Skeletal muscle satellite cell (primary cell): ENCODE results near the gene CEACAM20.
"Not testable (repeated sequence)": the region's sequence is repeated elsewhere in the genome, so short reads cannot be mapped to it uniquely, and the experiment has no call there.

Experiments
- H3K27me3 ChIP-seq: 2 replicates; pipeline ENCODE4 v1.7.0; 2013; ENCODE audit warnings: low read length; ENCODE audit not compliant: control insufficient read depth, insufficient read depth
- H3K36me3 ChIP-seq: 2 replicates; pipeline ENCODE4 v1.7.0; 2013; ENCODE audit warnings: mild to moderate bottlenecking, control low read depth, low read length; ENCODE audit not compliant: insufficient read depth
- H3K4me1 ChIP-seq: 2 replicates; pipeline ENCODE4 v1.7.0; 2013; ENCODE audit warnings: low read length; ENCODE audit not compliant: control insufficient read depth, insufficient read depth
- H3K4me2 ChIP-seq: 2 replicates; pipeline ENCODE4 v1.7.0; 2013; ENCODE audit warnings: mild to moderate bottlenecking, low read length
- H3K4me3 ChIP-seq: 2 replicates; pipeline ENCODE4 v1.7.0; 2013; ENCODE audit warnings: low read length
- H3K9ac ChIP-seq: 2 replicates; pipeline ENCODE4 v1.7.0; 2013; ENCODE audit warnings: mild to moderate bottlenecking, low read depth, low read length, moderate library complexity
- H3K9me3 ChIP-seq: replicated peaks from 2 replicates; pipeline ENCODE4 v1.7.0; 2013; ENCODE audit warnings: mild to moderate bottlenecking, control low read depth, low read length

CEACAM20 gene

DNA sequence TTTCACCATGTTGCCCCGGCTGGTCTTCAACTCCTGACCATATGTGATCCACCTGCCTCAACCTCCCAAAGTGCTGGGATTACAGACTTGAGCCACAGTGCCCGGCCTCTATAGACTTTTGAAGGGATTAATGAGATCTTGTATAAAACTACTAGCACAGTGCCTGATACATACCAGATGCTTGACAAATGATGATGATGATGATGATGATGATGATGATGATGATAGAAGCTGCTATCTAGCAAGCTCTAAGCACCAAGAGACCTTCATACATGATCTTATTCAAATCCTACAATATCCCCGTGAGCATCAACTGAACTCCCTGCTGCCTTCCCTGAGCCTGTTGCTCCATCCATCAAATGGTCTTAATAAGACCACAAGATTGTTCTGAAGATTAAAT lies 14.4 kb downstream of the CEACAM20 start:
- H3K4me1 ChIP-seq = no peaks in the 10 kb centered on the region
- no peaks in the 10 kb centered on the region for H3K36me3 ChIP-seq
- no peaks in the 10 kb centered on the region for H3K9me3 ChIP-seq
- peaks cover 5% of the 10 kb centered on the region for H3K27me3 ChIP-seq
- H3K4me3 ChIP-seq = no peak overlapping the region
- no peak overlapping the region for H3K9ac ChIP-seq
- no peak overlapping the region for H3K4me2 ChIP-seq

GRCh38 chr19:44512326-44513298 lies 16.9 kb downstream of the CEACAM20 start:
- Histone ChIP-seq H3K9ac (no peak overlapping the region), H3K9me3 (no peaks in the 10 kb centered on the region), H3K27me3 (peaks cover under 1% of the 10 kb centered on the region), H3K4me3 (no peak overlapping the region), H3K4me1 (no peaks in the 10 kb centered on the region), H3K36me3 (no peaks in the 10 kb centered on the region), H3K4me2 (no peak overlapping the region)

DNA sequence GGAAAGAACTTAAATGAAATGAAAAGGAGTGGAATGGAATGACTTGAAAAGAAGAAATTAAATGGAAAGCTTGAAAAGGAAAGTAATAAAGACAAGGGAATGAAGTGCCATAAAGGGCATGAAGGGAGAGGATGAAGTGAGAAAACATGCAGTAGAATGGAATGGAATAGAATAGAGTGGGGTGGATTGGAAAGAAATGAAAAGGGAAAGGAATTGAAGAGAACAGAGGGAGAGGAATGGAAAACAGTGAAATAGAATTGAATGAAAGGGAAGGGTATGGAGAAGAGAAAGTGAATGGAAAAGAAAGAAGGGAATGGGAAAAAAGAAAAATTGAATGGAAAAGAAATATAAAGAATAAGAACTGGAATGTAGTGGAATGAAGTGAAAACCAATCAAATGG lies 20.0 kb downstream of the CEACAM20 start:
- no peak overlapping the region for H3K4me3 ChIP-seq
- no peaks in the 10 kb centered on the region for H3K9me3 ChIP-seq
- no peaks in the 10 kb centered on the region for H3K36me3 ChIP-seq
- peaks cover 19% of the 10 kb centered on the region for H3K27me3 ChIP-seq
- H3K4me2 ChIP-seq = no peak overlapping the region
- no peak overlapping the region for H3K9ac ChIP-seq
- no peaks in the 10 kb centered on the region for H3K4me1 ChIP-seq

DNA sequence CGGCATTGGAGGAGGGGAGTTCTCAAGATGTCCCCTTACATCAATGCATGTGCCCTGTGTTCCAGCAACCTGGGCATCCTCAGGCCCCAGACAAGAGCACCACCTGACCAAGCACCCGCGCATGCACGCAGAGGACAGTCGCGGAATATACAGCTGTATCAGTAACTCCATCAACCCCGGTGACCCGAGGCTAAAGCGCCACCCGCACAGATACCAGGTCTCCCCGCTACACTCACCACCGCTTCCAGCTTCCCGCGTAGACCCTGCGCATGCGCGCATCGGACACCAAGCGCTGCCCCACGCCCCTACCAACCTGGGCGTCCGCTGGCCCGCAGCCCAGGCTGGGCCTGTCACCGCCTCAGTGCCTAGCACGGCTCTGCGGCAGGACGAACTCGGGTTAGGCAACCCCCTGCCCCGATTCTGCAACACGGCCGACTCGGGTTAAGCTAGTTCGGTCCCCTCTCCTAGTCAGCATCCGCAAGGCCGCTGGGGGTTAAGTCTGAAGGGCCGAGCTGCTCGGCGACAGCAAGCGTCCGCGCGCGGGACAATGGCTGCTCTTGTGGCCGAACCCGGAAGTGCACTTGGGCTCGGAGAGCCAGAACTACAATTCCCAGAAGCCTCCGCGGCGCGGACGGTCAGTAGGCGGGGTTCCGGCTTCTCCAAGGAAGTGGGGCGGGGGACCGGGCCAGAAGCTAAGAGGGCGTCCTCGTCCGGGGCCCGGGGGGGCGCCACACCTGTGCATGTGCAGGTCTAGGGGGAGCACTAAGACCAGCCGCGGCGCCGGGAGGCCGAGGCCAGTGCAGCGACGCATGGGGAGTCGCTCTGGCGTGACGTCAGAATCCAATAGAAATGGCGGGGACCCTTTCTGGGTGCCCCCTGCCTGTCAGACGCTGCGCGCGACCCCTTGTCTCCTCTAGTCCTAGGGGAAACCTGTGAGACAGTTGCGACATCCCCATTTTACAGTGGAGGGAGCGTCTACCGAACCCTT lies 29.2 kb downstream of the CEACAM20 start, which contains the start of gene ZNF180:
ZNF180 (minus strand) TSS at position 561 of the 988 bp plus-strand sequence. CDS start 3,188 bp downstream, outside the sequence.
- Histone ChIP-seq H3K27me3 (peaks cover 4% of the 10 kb centered on the region), H3K4me2 (peak within 1 kb of the TSS; percentile 91), H3K36me3 (peaks cover 20% of the 10 kb centered on the region), H3K4me3 (peak within 1 kb of the TSS; percentile 86), H3K9ac (peak within 1 kb of the TSS; percentile 85), H3K9me3 (peaks cover 4% of the 10 kb centered on the region), H3K4me1 (peaks cover 9% of the 10 kb centered on the region)

DNA sequence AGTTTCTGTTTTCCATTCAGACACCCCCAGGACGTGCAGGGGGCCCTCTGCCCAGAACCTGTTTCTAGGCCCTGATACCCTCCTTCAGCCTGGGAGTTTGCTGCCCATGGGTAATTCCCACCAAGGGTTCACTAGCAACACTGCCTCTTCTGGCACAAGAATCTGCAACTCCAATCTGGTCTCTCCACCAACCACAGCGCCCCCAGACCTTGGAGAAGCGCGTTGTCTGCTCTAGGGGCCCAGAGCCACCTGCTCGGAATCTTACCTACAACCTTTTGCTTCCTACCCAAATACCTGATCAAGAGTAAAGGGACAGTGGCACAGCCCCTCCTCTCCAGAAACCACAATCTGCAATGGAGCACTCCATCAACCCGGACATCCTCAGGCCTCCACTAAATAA lies 29.9 kb downstream of the CEACAM20 start:
- H3K27me3 ChIP-seq = peaks cover 3% of the 10 kb centered on the region
- H3K36me3 ChIP-seq = peaks cover 26% of the 10 kb centered on the region
- H3K9me3 ChIP-seq = peaks cover 4% of the 10 kb centered on the region
- peak overlapping the region; percentile 91 for H3K4me2 ChIP-seq
- H3K9ac ChIP-seq = peak overlapping the region; percentile 85
- peak overlapping the region; percentile 86 for H3K4me3 ChIP-seq
- peaks cover 9% of the 10 kb centered on the region for H3K4me1 ChIP-seq

DNA sequence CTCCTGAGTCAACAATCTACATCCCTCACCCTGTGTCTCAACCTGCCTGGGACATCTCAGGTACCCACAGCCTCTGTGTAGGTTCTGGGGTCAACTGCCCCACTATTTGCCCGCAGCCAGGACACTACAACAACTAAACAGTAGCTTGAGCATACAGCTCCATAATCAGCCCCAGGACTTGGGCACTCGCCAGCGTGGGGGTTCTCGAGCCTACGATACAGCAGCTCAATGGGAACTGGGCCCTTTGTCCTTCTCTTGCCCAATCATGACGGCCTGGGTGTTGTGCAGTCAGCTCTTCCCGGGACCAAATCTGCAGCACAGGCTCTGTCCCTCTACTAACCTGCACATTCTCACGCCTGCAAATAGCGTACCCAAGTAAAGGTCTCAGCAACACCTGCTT lies 30.5 kb downstream of the CEACAM20 start:
- no peak overlapping the region for H3K9ac ChIP-seq
- peaks cover 4% of the 10 kb centered on the region for H3K9me3 ChIP-seq
- peak overlapping the region; percentile 91 for H3K4me2 ChIP-seq
- peaks cover 1% of the 10 kb centered on the region for H3K27me3 ChIP-seq
- peaks cover 31% of the 10 kb centered on the region for H3K36me3 ChIP-seq
- peak overlapping the region; percentile 86 for H3K4me3 ChIP-seq
- H3K4me1 ChIP-seq = peaks cover 9% of the 10 kb centered on the region

DNA sequence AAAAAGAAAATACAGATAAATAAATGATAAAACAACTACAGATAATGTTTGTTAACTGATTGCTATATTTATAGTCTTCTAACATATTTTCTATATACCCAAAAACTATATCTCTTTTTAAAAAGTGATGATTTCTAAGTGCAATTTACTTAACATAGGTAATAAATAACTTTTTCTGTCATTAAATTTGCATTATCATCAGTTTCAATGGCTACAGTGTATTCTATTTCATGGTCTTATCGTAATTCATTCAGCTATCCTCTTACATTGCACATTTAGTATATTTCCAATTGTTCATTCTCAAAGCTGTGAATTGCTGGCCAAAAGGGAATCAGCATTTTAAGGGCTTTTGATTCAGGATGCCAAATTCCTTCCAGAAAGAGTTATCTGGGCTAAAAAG lies 32.8 kb downstream of the CEACAM20 start:
- Histone ChIP-seq H3K4me2 (no peak overlapping the region), H3K9ac (no peak overlapping the region), H3K27me3 (no peaks in the 10 kb centered on the region), H3K4me1 (peaks cover 9% of the 10 kb centered on the region), H3K4me3 (no peak overlapping the region), H3K9me3 (peaks cover 6% of the 10 kb centered on the region), H3K36me3 (peaks cover 49% of the 10 kb centered on the region)

GRCh38 chr19:44476559-44477408 lies 52.7 kb downstream of the CEACAM20 start:
- H3K4me3 ChIP-seq = no peak overlapping the region
- no peak overlapping the region for H3K9ac ChIP-seq
- H3K36me3 ChIP-seq = peaks cover 58% of the 10 kb centered on the region
- no peak overlapping the region for H3K4me2 ChIP-seq
- no peaks in the 10 kb centered on the region for H3K4me1 ChIP-seq
- H3K27me3 ChIP-seq = no peaks in the 10 kb centered on the region
- peaks cover 82% of the 10 kb centered on the region for H3K9me3 ChIP-seq

DNA sequence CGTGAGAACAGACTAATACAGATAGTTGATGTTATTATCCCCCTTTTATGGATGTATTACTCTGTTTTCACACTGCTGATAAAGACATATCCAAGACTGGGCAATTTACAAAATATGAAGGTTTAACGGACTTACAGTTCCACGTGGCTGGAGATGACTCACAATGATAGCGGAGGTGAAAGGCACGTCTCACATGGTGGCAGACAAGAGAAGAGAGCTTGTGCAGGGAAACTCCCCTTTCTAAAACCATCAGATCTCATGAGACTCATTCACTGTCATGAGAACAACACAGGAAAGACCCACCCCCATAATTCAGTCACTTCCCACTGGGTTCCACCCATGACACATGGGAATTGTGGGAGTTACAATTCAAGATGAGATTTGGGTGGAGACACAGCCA lies 60.7 kb downstream of the CEACAM20 start:
- not testable (repeated sequence) for H3K4me2 ChIP-seq, H3K36me3 ChIP-seq, H3K4me1 ChIP-seq, H3K27me3 ChIP-seq, H3K4me3 ChIP-seq, H3K9ac ChIP-seq
- H3K9me3 ChIP-seq = peaks cover 12% of the 10 kb centered on the region

DNA sequence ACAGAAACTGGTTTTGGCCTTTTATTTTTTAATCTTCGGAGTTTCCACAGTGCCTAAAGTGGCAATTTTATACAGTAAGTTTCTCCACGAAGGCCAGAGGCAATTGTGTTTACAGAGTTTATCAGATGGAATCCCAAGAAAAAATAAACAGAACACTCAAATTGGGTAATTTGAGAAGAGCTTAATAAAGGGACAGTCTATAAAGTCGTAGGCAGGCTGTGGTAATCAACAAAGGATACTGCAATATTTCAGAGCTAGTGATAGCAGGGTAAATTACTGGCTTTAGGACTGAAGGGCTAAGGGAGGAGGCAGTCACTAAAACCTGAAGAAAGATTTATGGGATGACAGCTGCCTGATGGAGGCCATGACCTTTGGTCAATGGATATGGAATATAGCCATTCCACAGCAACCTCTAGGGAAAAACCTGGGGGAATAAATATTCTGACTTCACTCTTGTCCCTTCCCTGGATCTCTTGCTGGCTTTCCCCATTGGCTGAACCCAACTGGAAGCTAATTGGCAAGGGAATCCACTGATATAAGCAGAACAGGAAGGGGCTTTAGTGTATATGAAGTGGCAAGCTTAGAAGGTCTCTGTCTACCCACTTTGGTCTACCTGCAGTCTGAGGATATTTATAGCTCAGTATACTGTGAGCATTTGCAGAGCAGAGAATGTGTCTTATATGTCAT lies 66.7 kb downstream of the CEACAM20 start:
- not testable (repeated sequence) for H3K36me3 ChIP-seq, H3K9ac ChIP-seq, H3K4me2 ChIP-seq, H3K27me3 ChIP-seq, H3K4me3 ChIP-seq, H3K4me1 ChIP-seq, H3K9me3 ChIP-seq
